Gastrocnemius medialis (tissue), 4 donors: ENCODE measurements around the gene FAM131B. TPM values are rescaled to one million over a fixed set of nuclear protein-coding genes. Genes with fewer than 3 reads are reported as not detected.
"Not testable (repeated sequence)": the region's sequence is repeated elsewhere in the genome, so short reads cannot be mapped to it uniquely, and the experiment has no call there.

Source experiments
- ATAC-seq, 2 donors: fragments of 150-250 bp; one replicate each; pipeline ENCODE4 v1.9.1; 2016
- DNase-seq, 2 donors: peaks; one replicate each; pipeline ENCODE4 v3.0.0-alpha.2; 2019
- H3K27ac ChIP-seq, 4 donors: fragments of 200-600 bp; sonication (generic); 1 replicate in 1 of 4; 2 replicates in 3 of 4; pipeline ENCODE4 v1.5.1; 2016 to 2018; ENCODE audit warnings: mild to moderate bottlenecking in 2 of 4, moderate library complexity in 1 of 4
- H3K27me3 ChIP-seq, 3 donors: fragments of 200-600 bp; sonication (generic) in 2 of 3; 1 replicate in 1 of 3; 2 replicates in 2 of 3; pipeline versions ENCODE4 v1.5.1 to v1.6.0; 2016 to 2019; ENCODE audit warnings: mild to moderate bottlenecking in 1 of 3, moderate library complexity in 1 of 3
- H3K36me3 ChIP-seq, 2 donors: fragments of 200-600 bp; sonication (generic) in 1 of 2; one replicate each; pipeline ENCODE4 v1.5.1; 2017 to 2018
- H3K4me1 ChIP-seq, 2 donors: fragments of 200-600 bp; sonication (generic) in 1 of 2; one replicate each; pipeline ENCODE4 v1.5.1; 2016 to 2017; ENCODE audit warnings: mild to moderate bottlenecking in 2 of 2
- H3K4me3 ChIP-seq, 4 donors: fragments of 200-600 bp; sonication (generic) in 3 of 4; 1 replicate in 1 of 4; 2 replicates in 3 of 4; pipeline ENCODE4 v1.5.1; 2016 to 2019; ENCODE audit warnings: mild to moderate bottlenecking in 2 of 4
- H3K9me3 ChIP-seq, 3 donors: fragments of 200-600 bp; sonication (generic) in 2 of 3; 1 replicate in 1 of 3; 2 replicates in 2 of 3; pipeline ENCODE4 v1.5.1; 2016 to 2019
- CTCF ChIP-seq, 5 experiments: fragments of 450-650 bp in 3 of 5; fragments of 200-600 bp in 2 of 5; sonication (generic) in 2 of 5; IDR thresholded peaks in 4 of 5; conservative IDR thresholded peaks in 1 of 5; 1 replicate in 4 of 5; 2 replicates in 1 of 5; pipeline ENCODE4 v1.5.1; 2016 to 2019; ENCODE audit warnings: antibody characterized with exemption in 5 of 5, mild to moderate bottlenecking in 3 of 5, moderate library complexity in 3 of 5
- POLR2A ChIP-seq, 2 donors: fragments of 450-650 bp; IDR thresholded peaks; one replicate each; pipeline ENCODE4 v1.6.1; 2017; ENCODE audit warnings: antibody characterized with exemption in 2 of 2, mild to moderate bottlenecking in 2 of 2, moderate library complexity in 2 of 2
- in situ Hi-C, 4 donors: fragments of 200-750 bp; cut with MboI; loops; one replicate each; pipeline versions ENCODE4 v1.15.0 to v1.8.0; 2017; ENCODE audit warnings: low sequenced_read_pairs in 4 of 4
- intact Hi-C: fragments of 100-400 bp; cut with DNase I; formaldehyde crosslinking; loops from one replicate; pipeline ENCODE4 v1.15.1; 2023; ENCODE audit warnings: low total_unique reads
- total RNA-seq, 4 donors: library from RNA; depleted of rRNA; stranded (reverse); fragments of >200 nt; gene quantifications; one replicate each; pipeline versions ENCODE4 v1.1.0 to v1.2.3, GENCODE V29; 2016

The FAM131B gene
- total RNA-seq, 4 donors from 2014 or later, result 0.33 to 1.2 (median 0.38) TPM; not detected in 1

DNA sequence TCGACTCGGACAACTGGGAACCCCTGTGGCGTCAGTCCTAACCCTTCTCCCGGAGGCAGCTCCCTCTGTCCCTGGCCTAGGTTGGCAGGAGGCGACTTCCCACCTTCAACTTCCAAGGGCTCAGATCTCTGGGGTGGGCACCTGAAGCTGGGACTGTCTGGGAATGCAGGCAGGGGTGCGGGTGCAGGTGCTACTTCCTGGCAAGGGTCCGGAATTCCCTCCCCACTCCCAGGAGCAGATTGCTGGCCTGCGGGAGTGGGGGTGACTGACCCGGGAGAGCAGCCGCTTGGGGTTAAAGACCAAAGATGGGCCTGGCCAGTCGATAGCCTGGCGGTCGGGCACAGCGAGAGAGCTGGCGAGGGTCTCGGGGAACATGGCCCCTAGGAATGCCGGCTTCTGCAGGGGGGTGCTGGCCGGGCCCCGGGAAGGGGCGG lies 45.8 kb upstream of the FAM131B start:
- Histone ChIP-seq H3K27me3 (no peaks in the 10 kb centered on the region), H3K9me3 (no peaks in the 10 kb centered on the region), H3K36me3 (no peaks in the 10 kb centered on the region), H3K4me3 (no peak overlapping the region), H3K27ac (no peak overlapping the region), H3K4me1 (no peaks in the 10 kb centered on the region)
- no peak for DNase-seq
- in situ Hi-C loops (loop anchor here in 2 of 4 donors (10.0 to 25.0 kb wide), 2 partner anchors 163 to 396 kb away; no protein-coding TSS in a partner anchor), intact Hi-C loops (no loop called here)
- no peak for ATAC-seq
- TF ChIP-seq CTCF (IDR thresholded peaks at IDR 0.05 in 4 of 5, conservative IDR thresholded peaks at IDR 0.05 in 1 of 5) (no peak), POLR2A (IDR thresholded peaks at IDR 0.05) (no peak)

- DNase-seq (no peak), ATAC-seq (no peak)
- intact Hi-C loops, result no loop called here
- H3K9me3 ChIP-seq, result no peaks in the 10 kb centered on the region
- H3K27ac ChIP-seq, result no peak overlapping the region
- in situ Hi-C loops, result loop anchor here in 2 of 4 donors (10.0 to 25.0 kb wide), 2 partner anchors 163 to 395 kb away; no protein-coding TSS in a partner anchor
- no peaks in the 10 kb centered on the region for H3K4me1 ChIP-seq
- no peak for TF ChIP-seq POLR2A (IDR thresholded peaks at IDR 0.05)
- no peak for TF ChIP-seq CTCF (IDR thresholded peaks at IDR 0.05 in 4 of 5, conservative IDR thresholded peaks at IDR 0.05 in 1 of 5)
- no peaks in the 10 kb centered on the region for H3K27me3 ChIP-seq
- H3K36me3 ChIP-seq, result no peaks in the 10 kb centered on the region
- H3K4me3 ChIP-seq, result no peak overlapping the region
These were observed 45.1 kb upstream of the FAM131B start for GRCh38 chr7:143407287-143408251.

GRCh38 chr7:143406002-143406357 lies 43.5 kb upstream of the FAM131B start:
- Histone ChIP-seq H3K27ac (no peak overlapping the region), H3K27me3 (no peaks in the 10 kb centered on the region), H3K36me3 (no peaks in the 10 kb centered on the region), H3K9me3 (no peaks in the 10 kb centered on the region), H3K4me3 (no peak overlapping the region), H3K4me1 (no peaks in the 10 kb centered on the region)
- DNase-seq (no peak), ATAC-seq (no peak)
- TF ChIP-seq CTCF (IDR thresholded peaks at IDR 0.05 in 4 of 5, conservative IDR thresholded peaks at IDR 0.05 in 1 of 5) (no peak), POLR2A (IDR thresholded peaks at IDR 0.05) (no peak)
- intact Hi-C loops (no loop called here), in situ Hi-C loops (loop anchor here in 2 of 4 donors (10.0 to 25.0 kb wide), 2 partner anchors 161 to 394 kb away; no protein-coding TSS in a partner anchor)

DNA sequence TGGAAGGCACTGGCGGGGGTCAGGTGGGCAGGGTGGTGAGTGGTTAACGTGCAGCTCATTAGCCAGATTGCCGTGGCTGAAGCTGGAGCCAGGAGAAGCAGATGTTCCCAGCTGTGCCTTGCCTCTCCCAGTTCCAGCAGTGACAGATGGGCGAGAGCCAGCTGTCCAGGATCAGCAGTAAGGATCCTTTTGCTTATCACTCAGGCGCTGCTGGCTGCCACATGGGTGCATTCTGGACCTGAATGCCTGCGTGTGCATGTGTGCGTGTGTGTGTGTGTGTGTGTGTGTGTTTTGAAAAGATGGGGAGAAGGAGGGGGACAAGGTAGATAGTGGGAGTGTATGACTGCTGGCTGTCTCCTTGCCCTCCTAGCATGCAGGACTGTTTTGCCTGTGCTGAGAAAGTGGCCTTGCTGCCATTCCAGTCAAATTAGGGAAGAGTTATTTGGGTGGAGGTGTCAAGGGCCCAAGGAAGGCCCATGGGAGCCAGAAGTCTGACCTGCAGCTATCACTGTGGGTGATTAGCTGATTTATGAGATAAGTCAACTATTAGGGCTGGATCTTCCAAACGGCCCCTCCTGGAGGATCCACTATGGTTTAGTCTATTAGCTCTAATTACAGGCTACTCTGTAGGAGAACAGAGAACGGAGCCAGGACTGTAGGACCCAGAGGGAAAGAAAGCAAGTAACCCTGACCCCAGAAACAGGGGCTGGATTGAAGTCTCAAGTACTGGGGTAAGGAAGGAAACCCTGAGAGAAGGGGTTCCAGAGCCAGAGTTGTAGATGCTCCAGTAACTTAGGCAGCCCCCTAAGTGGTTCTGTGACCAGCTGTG lies 42.9 kb upstream of the FAM131B start:
- TF ChIP-seq POLR2A (IDR thresholded peaks at IDR 0.05) (no peak), CTCF (IDR thresholded peaks at IDR 0.05 in 4 of 5, conservative IDR thresholded peaks at IDR 0.05 in 1 of 5) (no peak)
- DNase-seq, result no peak
- H3K27me3 ChIP-seq, result no peaks in the 10 kb centered on the region
- no peak overlapping the region for H3K4me3 ChIP-seq
- H3K4me1 ChIP-seq, result no peaks in the 10 kb centered on the region
- no peaks in the 10 kb centered on the region for H3K36me3 ChIP-seq
- H3K27ac ChIP-seq, result no peak overlapping the region
- ATAC-seq, result no peak
- H3K9me3 ChIP-seq, result no peaks in the 10 kb centered on the region
- in situ Hi-C loops, result loop anchor here in 2 of 4 donors (10.0 to 25.0 kb wide), 2 partner anchors 161 to 393 kb away; no protein-coding TSS in a partner anchor
- intact Hi-C loops, result no loop called here

- H3K4me3 ChIP-seq, H3K27ac ChIP-seq, H3K9me3 ChIP-seq, H3K4me1 ChIP-seq, DNase-seq, H3K27me3 ChIP-seq, intact Hi-C loops, ATAC-seq, H3K36me3 ChIP-seq: not testable (repeated sequence)
- in situ Hi-C loops, result loop anchor here in 2 of 4 donors (10.0 to 25.0 kb wide), 2 partner anchors 157 to 390 kb away; no protein-coding TSS in a partner anchor
These were observed 39.7 kb upstream of the FAM131B start for GRCh38 chr7:143402233-143402632.
